GM12865 (cell line): ENCODE data around the gene LOXL3.

ENCODE experiments used
- DNase-seq: peaks from one replicate; pipeline ENCODE4 v3.0.0; 2010; ENCODE audit warnings: low read depth
- H3K4me3 ChIP-seq: 2 replicates; pipeline ENCODE4 v1.5.1; 2011; ENCODE audit warnings: mild to moderate bottlenecking, low read depth, low read length, control low read depth
- TF ChIP-seq, protein P1 (sequence below): IDR thresholded peaks from 2 replicates; pipeline ENCODE4 v1.5.1; 2011; ENCODE audit warnings: low read length, control low read depth, low read depth, inconsistent platforms; ENCODE audit not compliant: insufficient read depth; ENCODE audit errors: missing control alignments

LOXL3 gene

DNA sequence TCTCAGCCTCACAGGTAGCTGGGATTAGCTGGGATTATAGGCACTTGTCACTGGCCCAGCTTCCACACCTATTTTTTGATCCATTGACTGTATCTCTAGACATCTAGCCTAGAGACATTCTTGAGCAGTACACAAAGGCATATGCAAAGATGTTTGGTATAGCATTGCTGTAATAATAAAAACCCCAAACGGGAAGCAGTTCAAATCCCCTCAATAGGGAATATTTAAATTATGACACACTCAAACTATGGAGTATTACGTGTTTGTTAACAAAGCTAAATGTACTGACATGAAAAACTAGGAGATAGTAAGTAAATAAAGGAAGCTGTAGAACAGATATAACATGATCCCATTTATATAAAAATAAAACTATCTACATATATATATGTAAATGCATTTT lies 28.4 kb upstream of the LOXL3 start:
- DNase-seq: no peak
- TF ChIP-seq, protein P1, sequence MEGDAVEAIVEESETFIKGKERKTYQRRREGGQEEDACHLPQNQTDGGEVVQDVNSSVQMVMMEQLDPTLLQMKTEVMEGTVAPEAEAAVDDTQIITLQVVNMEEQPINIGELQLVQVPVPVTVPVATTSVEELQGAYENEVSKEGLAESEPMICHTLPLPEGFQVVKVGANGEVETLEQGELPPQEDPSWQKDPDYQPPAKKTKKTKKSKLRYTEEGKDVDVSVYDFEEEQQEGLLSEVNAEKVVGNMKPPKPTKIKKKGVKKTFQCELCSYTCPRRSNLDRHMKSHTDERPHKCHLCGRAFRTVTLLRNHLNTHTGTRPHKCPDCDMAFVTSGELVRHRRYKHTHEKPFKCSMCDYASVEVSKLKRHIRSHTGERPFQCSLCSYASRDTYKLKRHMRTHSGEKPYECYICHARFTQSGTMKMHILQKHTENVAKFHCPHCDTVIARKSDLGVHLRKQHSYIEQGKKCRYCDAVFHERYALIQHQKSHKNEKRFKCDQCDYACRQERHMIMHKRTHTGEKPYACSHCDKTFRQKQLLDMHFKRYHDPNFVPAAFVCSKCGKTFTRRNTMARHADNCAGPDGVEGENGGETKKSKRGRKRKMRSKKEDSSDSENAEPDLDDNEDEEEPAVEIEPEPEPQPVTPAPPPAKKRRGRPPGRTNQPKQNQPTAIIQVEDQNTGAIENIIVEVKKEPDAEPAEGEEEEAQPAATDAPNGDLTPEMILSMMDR: no peak
- H3K4me3 ChIP-seq: no peak overlapping the region

DNA sequence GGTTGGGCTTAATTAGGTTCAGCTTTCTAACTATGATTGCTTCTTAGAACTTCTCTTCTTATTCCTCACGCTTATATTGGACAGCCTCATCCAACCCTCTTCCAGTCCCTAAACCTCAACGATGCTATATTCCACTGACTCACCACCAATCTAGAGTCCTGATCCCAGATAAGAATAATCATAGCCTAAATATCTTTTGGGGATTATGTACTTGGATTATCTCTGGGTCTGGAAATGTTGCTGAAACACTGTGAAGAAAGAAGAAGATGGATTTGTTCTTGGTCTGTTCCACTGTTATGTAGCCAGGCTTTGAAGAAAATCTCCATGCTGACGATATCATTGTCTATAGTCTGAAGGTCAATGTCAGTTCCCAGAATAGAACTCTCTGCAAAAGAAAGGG lies 27.7 kb upstream of the LOXL3 start:
- TF ChIP-seq, protein P1: no peak
- no peak overlapping the region for H3K4me3 ChIP-seq
- no peak for DNase-seq

DNA sequence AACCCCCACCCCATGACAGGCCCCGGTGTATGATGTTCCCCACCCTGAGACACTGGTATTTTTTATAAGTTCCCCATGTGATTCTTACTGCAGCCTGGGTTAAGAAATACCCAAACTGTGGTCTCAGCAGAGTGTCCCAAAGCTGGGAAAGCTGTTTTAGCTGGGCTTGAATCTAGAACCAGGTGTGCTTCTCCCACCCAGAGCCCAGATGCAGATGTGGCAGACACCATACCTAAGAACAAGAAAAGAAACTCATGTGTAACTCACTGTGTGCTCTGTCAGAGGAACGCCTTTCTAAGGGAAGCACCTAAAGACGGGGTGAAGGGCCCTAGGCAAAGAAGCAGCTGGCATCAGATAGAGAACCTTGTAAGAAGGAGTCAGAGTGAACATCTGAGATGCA lies 24.7 kb upstream of the LOXL3 start:
- TF ChIP-seq, protein P1: no peak
- H3K4me3 ChIP-seq: no peak overlapping the region
- DNase-seq: peak; percentile 77

DNA sequence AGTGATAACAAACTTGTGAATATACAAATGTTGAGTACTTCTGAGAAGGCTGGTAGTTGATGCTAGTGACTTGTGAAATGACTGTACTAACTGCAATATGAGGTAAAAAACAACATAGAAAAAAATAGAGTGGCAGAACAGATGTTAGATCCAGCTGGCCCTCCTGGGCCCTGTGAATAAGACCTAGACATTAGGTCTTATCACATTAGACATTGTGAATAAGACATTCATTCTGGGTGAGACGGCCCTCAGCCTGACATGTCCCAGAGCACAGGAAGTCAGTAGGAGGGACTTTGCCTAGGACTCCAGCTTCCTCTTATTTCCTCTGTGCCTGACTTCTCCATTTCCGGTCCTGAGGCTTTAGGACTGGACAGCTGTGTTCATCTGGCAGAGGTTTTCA lies 23.7 kb upstream of the LOXL3 start:
- no peak overlapping the region for H3K4me3 ChIP-seq
- TF ChIP-seq, protein P1: no peak

DNA sequence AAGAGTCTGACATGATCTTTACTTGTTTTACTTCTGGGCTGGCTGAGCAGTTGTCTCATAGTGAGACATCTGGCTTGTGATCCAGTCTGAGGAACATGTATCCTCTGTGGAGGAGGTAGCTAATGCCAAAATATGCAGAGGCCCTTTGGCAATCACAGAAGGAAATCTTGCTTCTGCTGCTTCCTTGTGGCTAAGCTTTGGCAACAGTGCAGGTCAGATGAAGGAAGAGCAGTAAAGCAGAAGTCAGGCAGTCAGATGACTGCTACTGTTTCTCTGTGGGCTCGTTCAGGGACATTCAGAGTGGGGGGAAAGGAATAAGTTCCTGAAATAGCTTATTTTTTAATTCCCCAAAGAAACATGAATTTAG lies 23.1 kb upstream of the LOXL3 start:
- no peak overlapping the region for H3K4me3 ChIP-seq
- TF ChIP-seq, protein P1: no peak
- DNase-seq: no peak

More for the DNA sequence above, 23.7 kb upstream of the LOXL3 start:
- peak; percentile 71 for DNase-seq

DNA sequence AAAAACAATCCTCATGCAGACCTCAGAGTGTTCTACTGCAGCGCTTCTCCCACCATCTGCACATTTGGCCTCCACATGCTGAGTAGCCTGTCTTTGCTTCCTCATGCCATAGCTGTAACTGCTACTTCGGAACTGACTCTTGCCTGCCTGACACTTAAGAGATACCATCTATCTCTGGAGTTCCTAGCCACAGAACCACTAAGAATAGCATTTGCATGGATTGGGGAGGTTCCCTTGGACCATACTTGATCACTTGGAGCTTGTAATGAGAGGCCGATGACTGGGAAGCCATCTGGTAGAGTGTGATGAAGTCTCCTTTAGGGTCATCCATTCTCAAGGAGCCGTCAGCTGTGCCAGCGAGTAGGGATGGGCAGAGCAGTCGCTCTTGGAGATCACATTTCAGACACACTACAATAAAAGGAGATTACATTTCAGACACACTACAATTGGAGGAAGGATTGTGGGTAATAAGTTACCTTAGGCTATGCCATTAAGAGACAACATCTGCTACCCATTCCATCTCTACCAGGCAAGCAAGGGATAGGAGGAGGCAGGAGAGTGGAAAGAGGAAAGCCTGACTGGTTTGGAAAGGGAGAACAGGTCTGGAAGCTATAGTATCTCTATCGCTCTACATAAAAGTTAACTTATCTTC lies 22.6 kb upstream of the LOXL3 start:
- TF ChIP-seq, protein P1: no peak
- H3K4me3 ChIP-seq: no peak overlapping the region
- no peak for DNase-seq

DNA sequence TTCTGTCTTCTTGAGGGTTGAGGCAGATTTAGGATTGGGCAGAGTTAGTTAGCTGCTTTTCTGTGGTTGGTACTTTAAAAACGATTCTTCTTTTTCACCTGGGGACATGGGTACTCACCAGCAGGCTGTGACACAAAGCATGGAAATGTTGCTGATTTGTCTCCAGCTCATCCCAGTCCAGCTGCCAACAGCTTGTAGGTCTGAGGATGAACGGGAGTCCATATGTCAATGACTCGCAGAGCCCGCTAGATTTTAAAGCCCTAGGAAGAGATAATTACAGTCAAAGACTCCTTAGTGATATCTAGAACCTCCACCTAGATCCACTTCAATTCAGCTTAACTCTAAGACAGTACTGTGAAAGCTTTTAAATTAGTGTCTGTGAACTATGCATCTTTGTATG lies 21.6 kb upstream of the LOXL3 start:
- no peak for DNase-seq
- TF ChIP-seq, protein P1: no peak
- H3K4me3 ChIP-seq: no peak overlapping the region
